Measurements from ENCODE around the gene ATG7.

GRCh38 chr3:11455956-11456355 is 183.8 kb downstream of the ATG7 start:
- no peak for TF ChIP-seq CTCF (conservative IDR thresholded peaks at IDR 0.05; ENCODE audit: low read length)
- TF ChIP-seq EZH2phosphoT487 (IDR thresholded peaks at IDR 0.05; ENCODE audit: borderline replicate concordance, low read depth, low read length) = no peak

Data from OCI-LY7 (cell line).